ENCODE measurements around the gene PTPRD.

Gene PTPRD

GRCh38 chr9:9791611-9792010 is 821.2 kb downstream of the PTPRD start:
- Histone ChIP-seq H3K9ac (no peak overlapping the region), H3K27ac (no peak overlapping the region), H3K79me2 (ENCODE audit: insufficient read depth, low read depth) (no peaks in the 10 kb centered on the region), H4K20me1 (ENCODE audit: insufficient read depth) (no peaks in the 10 kb centered on the region), H3K4me3 (IDR thresholded peaks at IDR 0.05; ENCODE audit: insufficient read depth, low read depth, low read length) (no peak overlapping the region), H3K36me3 (ENCODE audit: insufficient read depth) (no peaks in the 10 kb centered on the region), H2AFZ (ENCODE audit: low read depth) (no peak overlapping the region), H3K4me2 (no peak overlapping the region), H3K4me1 (ENCODE audit: low read depth, poor library complexity, severe bottlenecking) (peaks cover 23% of the 10 kb centered on the region), H3K27me3 (ENCODE audit: insufficient read depth, low read depth) (no peaks in the 10 kb centered on the region)
- peak; percentile 34; the same call in 1 of the 2 replicates for TF ChIP-seq CTCF (conservative IDR thresholded peaks at IDR 0.05; ENCODE audit: low read depth, low read length)

GRCh38 chr9:9790216-9790872 is 822.5 kb downstream of the PTPRD start:
- H3K27me3 ChIP-seq (ENCODE audit: insufficient read depth, low read depth), result no peaks in the 10 kb centered on the region
- no peak overlapping the region for H3K4me2 ChIP-seq
- H3K4me3 ChIP-seq (IDR thresholded peaks at IDR 0.05; ENCODE audit: insufficient read depth, low read depth, low read length), result no peak overlapping the region
- no peak overlapping the region for H2AFZ ChIP-seq (ENCODE audit: low read depth)
- H3K79me2 ChIP-seq (ENCODE audit: insufficient read depth, low read depth), result no peaks in the 10 kb centered on the region
- H3K9ac ChIP-seq, result no peak overlapping the region
- H4K20me1 ChIP-seq (ENCODE audit: insufficient read depth), result no peaks in the 10 kb centered on the region
- TF ChIP-seq CTCF (conservative IDR thresholded peaks at IDR 0.05; ENCODE audit: low read depth, low read length), result peak; percentile 85
- peaks cover 23% of the 10 kb centered on the region for H3K4me1 ChIP-seq (ENCODE audit: low read depth, poor library complexity, severe bottlenecking)
- no peaks in the 10 kb centered on the region for H3K36me3 ChIP-seq (ENCODE audit: insufficient read depth)
- no peak overlapping the region for H3K27ac ChIP-seq

- H3K4me1 ChIP-seq (ENCODE audit: low read depth, poor library complexity, severe bottlenecking), result no peaks in the 10 kb centered on the region
- H3K4me2 ChIP-seq, result no peak overlapping the region
- no peak overlapping the region for H3K9ac ChIP-seq
- no peak overlapping the region for H3K27ac ChIP-seq
- H3K4me3 ChIP-seq (IDR thresholded peaks at IDR 0.05; ENCODE audit: insufficient read depth, low read depth, low read length), result no peak overlapping the region
- no peak for TF ChIP-seq CTCF (conservative IDR thresholded peaks at IDR 0.05; ENCODE audit: low read depth, low read length)
- H3K79me2 ChIP-seq (ENCODE audit: insufficient read depth, low read depth), result no peaks in the 10 kb centered on the region
- no peaks in the 10 kb centered on the region for H3K36me3 ChIP-seq (ENCODE audit: insufficient read depth)
- no peak overlapping the region for H2AFZ ChIP-seq (ENCODE audit: low read depth)
- no peaks in the 10 kb centered on the region for H4K20me1 ChIP-seq (ENCODE audit: insufficient read depth)
- H3K27me3 ChIP-seq (ENCODE audit: insufficient read depth, low read depth), result no peaks in the 10 kb centered on the region
Measured at GRCh38 chr9:9783711-9784110, 829.1 kb downstream of the PTPRD start.

GRCh38 chr9:9783211-9783610 is 829.6 kb downstream of the PTPRD start:
- Histone ChIP-seq H3K27me3 (ENCODE audit: insufficient read depth, low read depth) (no peaks in the 10 kb centered on the region), H4K20me1 (ENCODE audit: insufficient read depth) (no peaks in the 10 kb centered on the region), H3K9ac (no peak overlapping the region), H3K4me3 (IDR thresholded peaks at IDR 0.05; ENCODE audit: insufficient read depth, low read depth, low read length) (no peak overlapping the region), H3K4me1 (ENCODE audit: low read depth, poor library complexity, severe bottlenecking) (no peaks in the 10 kb centered on the region), H3K27ac (no peak overlapping the region), H3K79me2 (ENCODE audit: insufficient read depth, low read depth) (no peaks in the 10 kb centered on the region), H3K36me3 (ENCODE audit: insufficient read depth) (no peaks in the 10 kb centered on the region), H3K4me2 (no peak overlapping the region), H2AFZ (ENCODE audit: low read depth) (no peak overlapping the region)
- no peak for TF ChIP-seq CTCF (conservative IDR thresholded peaks at IDR 0.05; ENCODE audit: low read depth, low read length)

Measured in KMS-11 (cell line).